Activated CD8-positive, alpha-beta memory T cell treated with anti-CD3 and anti-CD28 coated beads for 36 hours (primary cell): ENCODE measurements around the gene GTF2F2. TPM values are rescaled to one million over a fixed set of nuclear protein-coding genes. Genes with fewer than 3 reads are reported as not detected.

ENCODE experiments used
- CTCF ChIA-PET: fragments of 350-600 bp; sonication (Branson Sonifier 250); formaldehyde crosslinking; loops from one replicate; lab custom pipeline; 2021; ENCODE audit warnings: antibody characterized with exemption; lab: Charles Lee
- POLR2A ChIA-PET: fragments of 350-600 bp; sonication (Branson Sonifier 250); formaldehyde crosslinking; loops from one replicate; lab custom pipeline; 2021; ENCODE audit warnings: antibody characterized with exemption; lab: Charles Lee
- total RNA-seq, 2 experiments: library from RNA; stranded (reverse); gene quantifications; one replicate each; pipeline ENCODE4 v1.2.3, GENCODE V29; 2021

The GTF2F2 gene
- total RNA-seq, 2 experiments from 2014 or later: 29.2 to 29.4 TPM

DNA sequence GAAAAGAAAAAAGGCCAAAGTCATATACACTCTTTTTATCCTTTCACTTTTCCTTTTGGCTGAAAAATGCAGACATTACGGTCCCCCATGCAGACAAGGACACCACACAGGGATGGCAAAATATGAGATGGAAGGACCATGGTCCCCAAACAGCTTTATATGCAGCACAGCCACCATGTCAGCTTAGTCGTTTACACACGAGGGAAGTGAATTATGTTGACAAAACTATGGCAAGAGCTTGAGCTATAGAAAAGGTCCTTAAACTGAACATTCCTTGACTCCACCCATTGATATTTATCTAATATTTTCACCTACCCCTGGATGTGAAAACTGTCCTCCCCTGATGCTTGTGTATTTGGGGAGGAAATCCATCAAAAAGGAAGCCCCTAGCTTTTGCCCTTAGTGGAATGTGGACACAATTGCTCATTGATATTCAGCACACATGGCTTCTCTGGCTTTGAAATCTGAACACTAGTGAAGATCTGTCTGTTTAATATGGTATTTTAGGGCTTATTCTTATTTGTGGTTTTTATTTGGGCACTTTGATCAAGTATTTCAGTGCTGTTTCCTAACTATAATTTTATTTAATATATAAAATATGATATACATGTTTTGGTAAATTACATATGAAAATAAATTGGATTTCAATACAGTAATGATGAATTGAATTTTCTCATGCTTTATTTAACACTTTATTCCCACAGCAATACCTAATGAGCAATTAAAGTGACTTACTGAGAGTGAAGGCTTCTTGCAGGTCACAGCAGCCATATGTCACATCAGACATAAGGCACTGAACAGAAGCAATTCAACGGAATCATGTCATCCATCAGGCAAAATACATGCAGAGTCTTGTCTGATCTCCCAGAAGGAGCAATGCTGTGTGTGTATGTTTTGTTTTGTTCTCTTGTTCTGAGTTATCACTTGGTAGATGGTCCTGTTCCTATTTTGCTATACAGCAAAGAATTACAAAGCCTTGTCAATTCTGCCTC is 6.8 kb upstream of the GTF2F2 start:
- ChIA-PET CTCF (no interaction called here), POLR2A (interaction anchor here (0.6 kb wide), 1 partner anchor 68 kb away, joined by 3 read pairs; no protein-coding TSS in a partner anchor)

DNA sequence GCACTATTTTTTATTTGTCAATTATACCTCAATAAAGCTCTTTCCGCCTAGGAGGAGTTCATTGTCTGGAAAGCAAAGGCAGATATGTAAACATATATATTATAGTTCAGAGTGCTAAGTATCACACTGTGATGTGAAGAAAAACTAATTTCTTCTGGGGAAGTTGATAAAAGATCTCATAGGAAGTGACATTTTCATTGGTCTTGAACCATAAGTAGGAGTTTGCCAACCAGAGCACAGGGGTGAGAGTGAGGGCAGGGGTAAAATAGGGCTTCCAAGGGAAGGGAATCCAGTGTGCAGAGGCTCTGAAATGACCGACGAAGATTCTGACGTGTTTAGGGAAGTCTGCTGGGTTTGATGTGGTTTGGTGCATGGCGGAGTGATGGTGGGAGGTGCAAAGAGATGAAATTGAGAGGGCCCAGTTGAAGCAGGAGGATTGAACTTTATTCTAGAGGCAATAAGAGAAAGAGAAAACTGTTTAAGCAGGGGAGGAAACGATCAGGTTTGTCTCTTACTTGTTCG is 780 bp upstream of the GTF2F2 start:
- POLR2A ChIA-PET: interaction anchor here (0.6 kb wide), 1 partner anchor 110 kb away, joined by 3 read pairs; no protein-coding TSS in a partner anchor
- CTCF ChIA-PET: no interaction called here

DNA sequence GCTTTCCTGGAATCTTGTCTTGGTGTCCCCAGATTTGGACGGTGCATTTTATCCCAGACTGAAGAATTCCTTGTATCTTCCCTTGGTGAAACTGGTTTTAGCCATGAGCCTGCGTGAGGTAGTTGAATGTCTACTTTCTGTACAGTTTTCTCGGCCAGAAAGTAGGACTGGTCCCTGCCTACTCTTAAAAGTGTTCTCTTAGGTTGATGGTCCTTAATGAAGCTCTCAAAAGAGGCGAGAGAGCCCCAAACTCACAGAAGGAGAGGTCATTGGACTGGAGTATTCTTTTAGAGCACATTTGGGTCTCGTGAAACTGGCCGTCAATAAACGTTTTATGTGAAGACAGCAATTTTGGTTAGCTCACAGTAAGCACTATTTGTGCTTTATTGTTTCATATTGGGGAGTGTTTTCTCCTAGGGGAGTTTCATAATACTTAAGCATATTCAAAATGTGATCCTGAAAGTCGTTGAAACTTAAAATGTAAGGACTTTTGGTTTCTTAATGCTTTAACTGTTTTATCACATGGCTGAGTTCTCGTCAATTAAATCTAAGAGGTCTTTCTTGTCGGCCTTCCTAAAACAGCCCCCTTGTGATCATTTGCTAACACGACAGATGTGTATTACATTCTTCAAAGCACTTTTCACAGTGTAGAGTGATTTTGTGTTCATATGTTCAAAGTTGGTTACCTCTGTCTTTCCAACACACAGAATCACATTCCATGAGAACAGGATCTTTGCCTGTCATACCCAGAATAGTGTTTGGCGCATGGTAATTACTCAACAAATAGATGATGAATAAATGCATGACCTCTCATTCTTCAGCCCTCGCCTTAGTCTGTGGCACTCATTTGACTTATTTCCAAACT is 889 bp downstream of the GTF2F2 start:
- ChIA-PET POLR2A (no interaction called here), CTCF (no interaction called here)

DNA sequence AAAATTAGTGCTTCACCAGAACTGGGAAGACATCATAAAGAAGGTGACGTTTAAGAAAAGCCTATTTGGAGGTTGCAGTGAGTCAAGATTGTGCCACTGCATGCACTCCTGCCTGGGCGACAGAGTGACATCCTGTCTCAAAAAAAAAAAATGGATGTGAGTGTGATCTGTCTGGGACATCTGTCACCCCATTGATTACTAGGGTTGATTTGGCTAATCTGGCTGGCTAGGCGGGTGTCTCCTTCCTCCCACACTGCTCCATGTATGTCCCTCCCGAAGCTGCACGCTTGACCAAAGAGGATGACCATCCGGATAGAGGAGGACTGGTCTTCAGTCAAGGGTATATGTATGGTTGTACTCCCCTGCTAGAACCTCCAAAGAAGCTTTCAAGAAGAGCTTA is 2.6 kb downstream of the GTF2F2 start:
- CTCF ChIA-PET: no interaction called here

DNA sequence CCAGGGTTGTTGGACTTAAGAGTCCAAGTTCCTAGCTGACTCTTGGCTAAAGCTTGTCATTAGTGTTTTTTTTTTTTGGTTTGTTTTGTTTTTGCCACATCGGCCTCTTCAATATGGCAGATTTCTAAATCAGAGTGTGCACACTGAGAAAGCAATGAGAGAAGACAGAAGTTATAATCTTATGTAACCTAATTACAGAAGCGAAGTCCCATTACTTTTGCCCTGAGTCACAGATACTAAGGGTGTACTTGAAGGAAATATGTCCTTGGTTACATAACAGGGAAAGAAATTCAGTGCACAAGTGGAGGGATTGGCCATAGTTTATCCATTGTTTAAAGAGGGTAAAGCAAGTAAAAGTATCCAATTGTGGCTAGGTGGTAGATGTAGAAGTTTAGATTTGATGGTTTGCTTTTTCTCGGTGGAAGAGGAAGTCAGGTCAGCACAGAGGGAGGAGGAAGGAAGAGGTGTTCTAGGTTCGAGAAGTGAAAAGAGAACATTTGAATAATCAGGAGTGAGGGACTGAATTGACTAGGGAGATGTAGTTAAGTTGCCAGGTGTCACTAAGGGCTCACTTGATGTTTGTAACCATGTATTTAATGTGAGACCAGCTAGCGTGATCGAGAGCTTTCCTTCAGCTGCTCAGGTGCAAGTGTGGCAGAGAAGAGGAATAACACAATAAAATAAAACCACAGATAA is 12.2 kb downstream of the GTF2F2 start:
- ChIA-PET CTCF (no interaction called here), POLR2A (no interaction called here)

More for the DNA sequence above, 2.6 kb downstream of the GTF2F2 start:
- POLR2A ChIA-PET: no interaction called here

DNA sequence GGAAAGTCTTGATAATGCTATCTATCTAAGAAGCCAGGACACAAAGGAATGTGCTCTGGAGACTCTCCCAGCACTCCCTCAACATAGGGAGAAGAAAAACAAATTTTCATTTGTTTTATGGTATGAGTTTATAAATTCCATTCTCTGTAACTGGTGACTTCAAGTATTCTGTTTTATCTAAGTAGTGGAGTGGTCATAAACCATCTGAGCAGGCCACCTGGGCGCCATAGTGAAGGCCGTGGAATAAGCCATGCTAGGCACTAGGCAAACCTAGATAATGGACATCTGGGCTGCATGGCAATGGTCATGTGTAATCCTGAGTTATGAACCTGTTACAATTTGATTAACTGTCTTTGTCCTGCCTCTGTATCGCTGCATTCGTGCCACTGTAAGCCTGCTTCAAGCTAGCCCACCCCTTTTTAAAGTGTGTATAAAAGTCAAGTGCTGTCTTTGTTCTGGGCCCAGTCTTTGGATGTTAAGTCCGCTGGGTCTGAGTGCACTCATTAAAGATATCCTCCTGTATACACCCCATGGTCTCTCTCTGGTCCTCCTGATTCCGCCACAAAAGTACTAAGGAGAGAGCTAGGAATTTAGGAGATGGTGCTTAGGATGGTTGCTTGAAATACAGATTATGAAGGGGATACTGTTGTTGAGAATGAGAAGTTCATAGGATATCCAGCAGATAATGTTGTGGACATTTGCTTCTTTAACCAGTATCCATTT is 13.2 kb downstream of the GTF2F2 start:
- POLR2A ChIA-PET: no interaction called here
- CTCF ChIA-PET: no interaction called here

DNA sequence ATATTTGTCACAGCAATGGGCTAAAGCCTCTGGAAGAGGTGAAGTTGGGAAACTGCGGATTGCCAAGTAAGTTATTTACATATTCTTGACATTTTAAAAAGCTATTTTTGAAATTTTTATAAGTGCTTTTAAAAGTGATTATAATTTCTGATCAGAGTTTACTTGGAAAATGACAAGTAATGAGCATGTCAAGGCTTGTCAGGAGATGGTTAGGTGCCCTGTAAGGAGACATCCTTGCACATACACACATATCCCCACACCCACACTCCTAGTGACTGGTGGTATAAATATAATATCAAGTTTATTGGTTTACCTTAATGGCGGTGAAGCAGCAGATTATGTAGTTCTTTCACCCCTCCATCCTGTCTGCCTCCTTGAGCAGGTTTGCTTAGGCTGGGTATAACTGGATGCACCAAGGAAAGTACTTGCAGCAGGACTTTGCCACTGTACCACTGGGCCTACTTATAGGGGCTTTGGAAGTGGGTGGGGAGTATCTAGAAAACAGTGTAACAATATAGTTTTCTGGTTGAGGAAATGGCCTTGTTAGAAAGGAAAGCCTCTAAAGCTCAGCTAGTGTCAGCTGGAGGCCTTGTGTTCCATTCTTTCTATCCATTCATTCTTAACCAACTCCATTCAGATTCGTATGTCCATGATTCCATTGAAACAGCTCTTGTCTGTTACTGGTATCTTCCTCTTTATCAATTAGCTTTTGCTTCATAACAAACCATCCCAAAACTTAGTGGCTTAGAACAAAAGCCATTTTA is 16.6 kb downstream of the GTF2F2 start:
- CTCF ChIA-PET: no interaction called here
- POLR2A ChIA-PET: interaction anchor here (0.5 kb wide), 1 partner anchor 71 kb away, joined by 3 read pairs; no protein-coding TSS in a partner anchor

DNA sequence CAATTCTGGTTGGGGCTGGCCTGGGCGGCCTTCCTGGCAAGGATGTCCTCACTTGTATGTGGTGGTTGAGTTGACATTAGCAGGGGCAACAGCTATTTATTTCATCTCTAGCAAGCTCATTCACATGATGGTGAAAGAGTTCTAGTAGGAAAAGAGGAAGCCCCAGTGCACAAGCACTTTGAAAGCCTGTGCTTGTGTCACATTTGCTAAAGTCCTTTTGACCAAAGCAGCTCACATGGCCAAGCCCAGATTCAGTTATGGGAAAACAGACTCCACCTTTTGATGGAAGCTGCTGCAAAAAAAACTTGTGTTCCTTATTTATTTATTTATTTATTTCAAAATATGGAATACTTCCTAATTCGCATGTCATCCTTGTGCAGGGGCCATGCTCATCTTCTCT is 17.2 kb downstream of the GTF2F2 start:
- CTCF ChIA-PET: no interaction called here
- POLR2A ChIA-PET: interaction anchor here (0.5 kb wide), 1 partner anchor 70 kb away, joined by 3 read pairs; no protein-coding TSS in a partner anchor

DNA sequence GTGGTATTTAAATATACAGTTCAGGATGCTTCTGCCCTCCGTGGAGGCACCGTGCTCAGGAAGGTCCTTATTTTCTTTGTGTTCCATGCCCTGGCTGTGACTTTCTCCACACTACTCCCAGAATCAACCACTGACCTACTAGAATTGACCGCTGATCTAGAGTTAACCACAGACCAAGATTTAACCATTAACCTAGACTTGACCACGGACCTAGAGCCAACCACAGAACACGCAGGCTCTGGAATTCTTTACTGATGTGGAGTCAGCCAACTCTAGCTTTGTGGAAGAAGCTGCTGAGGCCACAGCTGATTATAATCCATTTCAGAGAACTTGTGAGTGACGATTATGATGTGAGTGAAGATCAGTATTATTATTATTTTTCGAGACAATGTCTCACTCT is 18.0 kb downstream of the GTF2F2 start:
- ChIA-PET CTCF (no interaction called here), POLR2A (no interaction called here)

DNA sequence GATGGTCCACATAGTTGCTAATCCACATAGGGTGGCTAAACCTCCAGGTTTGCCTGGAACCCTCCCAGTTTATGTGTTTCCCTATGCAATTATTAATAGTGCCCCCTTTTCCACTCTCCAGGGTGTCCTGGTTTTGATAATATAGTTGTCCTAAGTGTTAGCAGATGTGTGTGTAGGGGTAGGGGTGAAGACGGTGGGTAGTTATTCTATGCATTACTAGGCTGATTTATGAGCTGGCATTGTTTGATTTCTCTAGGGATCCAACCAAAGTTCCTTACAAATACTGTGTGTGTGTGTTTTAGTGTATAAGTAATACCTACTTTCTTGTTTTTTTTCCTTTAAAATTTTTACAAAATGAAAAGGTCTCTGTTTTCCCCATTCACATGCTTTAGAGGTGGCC is 21.1 kb downstream of the GTF2F2 start:
- POLR2A ChIA-PET: no interaction called here
- CTCF ChIA-PET: no interaction called here

DNA sequence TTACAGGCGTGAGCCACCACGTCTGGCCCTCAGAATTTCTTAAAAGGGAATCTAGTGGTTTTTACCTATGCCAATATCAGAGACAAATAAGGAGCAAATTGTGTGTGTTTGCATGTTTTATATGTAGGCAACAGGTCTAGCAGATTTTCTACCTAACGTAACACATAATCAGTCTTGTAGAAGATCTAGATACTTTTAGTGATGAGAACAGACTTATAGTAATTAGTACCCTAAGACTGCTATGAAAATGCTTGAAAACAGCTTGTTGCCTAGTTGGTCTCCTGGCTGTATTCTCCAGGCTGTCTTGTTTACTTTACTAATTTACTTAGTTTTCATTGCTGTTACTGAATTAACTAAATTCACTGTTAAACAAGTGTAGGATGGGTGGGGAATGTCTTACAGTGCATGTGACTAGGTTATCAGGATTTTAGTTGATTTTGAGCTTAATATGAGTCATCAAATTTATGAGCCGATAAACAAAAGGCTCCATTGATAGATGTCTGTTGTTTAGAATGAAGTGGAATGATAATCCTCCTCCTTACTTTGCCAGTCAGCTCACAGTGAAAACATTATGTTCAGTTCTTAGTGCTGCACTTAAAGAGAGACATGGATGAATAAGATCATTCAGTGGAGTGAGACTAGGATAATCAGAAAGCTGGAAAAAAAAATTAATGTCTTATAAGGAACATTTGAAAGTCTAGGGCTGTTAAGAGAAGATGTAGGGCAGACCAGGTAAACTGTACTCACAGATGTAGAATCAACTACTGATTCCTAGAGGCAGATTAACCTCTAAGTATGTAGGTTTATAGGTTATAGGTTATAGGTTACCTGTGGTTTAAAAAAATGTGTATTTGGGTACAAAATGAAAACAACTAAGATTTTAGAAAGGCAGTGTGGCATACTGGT is 22.4 kb downstream of the GTF2F2 start:
- POLR2A ChIA-PET: no interaction called here
- CTCF ChIA-PET: interaction anchor here (0.6 kb wide), 1 partner anchor 77 kb away, joined by 3 read pairs; no protein-coding TSS in a partner anchor

DNA sequence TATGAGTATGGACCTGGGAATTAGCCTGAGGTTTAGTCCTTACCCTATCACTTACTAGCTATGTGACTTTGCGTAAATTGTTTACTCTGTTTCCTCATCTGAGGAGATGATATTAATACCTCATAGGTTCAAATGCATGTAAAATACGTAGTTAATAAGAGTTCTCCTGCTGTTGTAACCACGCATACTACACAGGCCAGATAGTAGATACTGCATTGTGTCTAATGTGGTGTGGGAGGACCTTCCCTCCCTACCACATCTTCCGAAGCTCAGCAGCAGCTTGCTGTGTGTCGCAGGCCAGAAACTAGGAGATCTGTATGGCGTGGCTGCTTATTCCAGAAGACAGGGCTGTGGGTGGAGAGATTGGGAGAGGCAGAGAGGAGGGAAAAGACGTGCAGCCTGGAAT is 23.0 kb downstream of the GTF2F2 start:
- ChIA-PET POLR2A (no interaction called here), CTCF (no interaction called here)

DNA sequence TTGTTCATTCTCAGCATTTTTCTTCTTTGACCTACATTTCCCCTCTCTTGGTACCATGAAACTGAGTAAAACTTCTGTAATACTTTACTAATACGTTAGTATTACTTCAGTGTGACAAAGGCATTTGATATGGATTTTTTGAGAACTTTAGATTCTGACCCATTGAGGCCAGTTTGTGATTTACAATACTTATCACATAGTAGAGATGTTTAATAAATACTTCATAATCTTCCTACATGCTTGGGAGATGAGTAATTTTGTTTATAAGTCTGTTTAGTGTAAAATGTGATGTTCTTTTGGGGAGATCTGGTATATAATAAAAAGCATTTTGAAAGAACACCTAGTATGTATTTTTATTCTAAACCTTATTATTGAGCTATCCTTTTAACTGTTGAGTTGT is 29.7 kb downstream of the GTF2F2 start:
- POLR2A ChIA-PET: no interaction called here

DNA sequence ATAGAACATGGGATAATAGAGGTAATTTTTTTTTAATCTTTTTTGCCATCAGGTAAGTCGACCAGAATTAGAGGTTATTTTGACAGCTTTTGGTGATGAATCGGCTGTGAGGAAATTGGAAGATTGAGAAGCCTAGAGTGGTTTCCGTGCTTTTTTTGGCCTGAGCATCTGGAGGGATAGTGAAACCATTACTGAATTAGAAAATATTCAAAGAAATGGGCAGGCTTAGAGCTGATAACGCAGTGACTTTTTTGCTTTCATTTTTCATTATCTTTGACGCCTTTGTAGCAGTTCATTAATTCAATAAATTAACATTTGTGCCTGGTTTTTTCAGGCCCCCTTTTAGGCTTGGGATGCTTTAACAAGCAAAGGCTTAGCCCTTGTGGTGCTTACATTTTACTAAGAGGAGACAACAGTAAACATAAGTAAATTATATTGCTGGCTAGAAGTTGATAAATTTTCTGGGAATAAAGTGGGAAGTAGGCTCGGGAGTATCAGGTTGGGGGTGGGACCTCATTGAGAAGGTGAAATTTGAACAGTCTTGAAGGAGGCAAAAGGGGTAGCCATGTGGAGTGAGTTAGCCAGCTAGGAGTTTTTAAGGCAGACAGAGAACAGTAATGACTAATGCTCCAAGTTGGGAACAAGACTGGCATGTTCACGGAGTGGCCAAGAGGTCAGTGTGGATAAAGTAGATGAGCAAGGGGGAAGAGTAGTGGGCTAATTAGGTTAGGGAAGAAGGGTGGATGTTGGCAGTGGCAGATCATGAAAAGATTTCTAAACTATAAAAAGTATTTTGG is 36.5 kb downstream of the GTF2F2 start:
- ChIA-PET POLR2A (no interaction called here), CTCF (no interaction called here)

More for the DNA sequence above, 29.7 kb downstream of the GTF2F2 start:
- CTCF ChIA-PET: no interaction called here

DNA sequence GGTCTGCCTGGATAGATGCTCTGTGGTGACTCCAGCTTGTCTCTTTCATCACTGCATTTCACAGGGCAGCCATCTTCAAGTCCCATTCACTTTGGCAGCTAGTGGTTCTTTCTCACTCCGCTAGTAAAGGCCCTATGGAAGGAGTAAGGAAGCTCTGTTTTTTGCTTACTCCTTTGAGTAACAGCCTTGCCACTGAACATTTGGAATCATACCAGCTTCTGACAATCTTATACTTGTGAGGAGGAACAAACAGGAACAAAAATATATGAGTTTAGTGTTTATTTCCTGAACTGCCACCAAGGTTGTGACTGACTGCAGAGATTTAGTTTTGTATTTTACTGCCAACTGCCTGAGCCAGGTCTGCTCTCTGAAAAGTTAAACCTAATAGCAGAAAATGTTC is 41.9 kb downstream of the GTF2F2 start:
- ChIA-PET POLR2A (no interaction called here), CTCF (no interaction called here)

DNA sequence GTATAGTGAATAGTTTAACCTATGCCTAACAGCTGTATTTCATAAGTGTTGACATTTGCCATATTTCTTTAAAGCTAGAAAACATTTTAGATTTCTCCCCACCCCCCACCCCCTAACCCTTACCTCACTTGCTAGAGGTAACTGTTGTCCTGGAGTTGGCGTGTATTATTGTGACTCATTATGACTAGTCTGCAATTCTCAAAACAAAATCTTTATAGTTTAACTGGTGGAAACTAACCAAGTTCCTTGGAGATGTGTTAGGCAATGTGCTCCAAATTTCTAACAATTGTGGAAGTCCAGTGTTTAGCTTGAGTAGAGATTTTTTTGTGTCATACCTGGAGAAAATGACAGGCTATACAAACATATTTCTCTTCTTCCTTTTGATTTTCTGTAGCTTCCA is 42.5 kb downstream of the GTF2F2 start:
- CTCF ChIA-PET: no interaction called here
- POLR2A ChIA-PET: no interaction called here
